GM19023 (cell line): Measurements from ENCODE around the gene HEY2.
"Not testable (repeated sequence)": the region's sequence is repeated elsewhere in the genome, so short reads cannot be mapped to it uniquely, and the experiment has no call there.

ENCODE experiments used
- ATAC-seq: cut with Tn5 transposase; IDR thresholded peaks from one replicate; pipeline ENCODE4 v1.9.1; 2021; ENCODE audit warnings: mild to moderate bottlenecking, moderate library complexity; ENCODE audit not compliant: unreplicated experiment

The HEY2 gene

GRCh38 chr6:125749173-125749864, at the start of gene HEY2:
TSS of gene HEY2 (plus strand) at chr6:125749632. CDS start at chr6:125749777, 145 bp downstream.
- ATAC-seq = peak; percentile 88

- no peak for ATAC-seq
Measured at GRCh38 chr6:125700581-125701353, 48.7 kb upstream of the HEY2 start.

- no peak for ATAC-seq
Measured at GRCh38 chr6:125701354-125701668, 48.1 kb upstream of the HEY2 start.

GRCh38 chr6:125703882-125704281, 45.5 kb upstream of the HEY2 start:
- not testable (repeated sequence) for ATAC-seq

GRCh38 chr6:125707615-125708243, 41.7 kb upstream of the HEY2 start:
- no peak for ATAC-seq

- ATAC-seq = no peak
Measured at GRCh38 chr6:125711013-125711675, 38.3 kb upstream of the HEY2 start.

- peak; percentile 50 for ATAC-seq
Measured at GRCh38 chr6:125714441-125715090, 34.9 kb upstream of the HEY2 start.

GRCh38 chr6:125717120-125717731, 32.2 kb upstream of the HEY2 start:
- peak; percentile 83 for ATAC-seq

GRCh38 chr6:125718109-125718508, 31.3 kb upstream of the HEY2 start:
- ATAC-seq = no peak

GRCh38 chr6:125722886-125723285, 26.5 kb upstream of the HEY2 start:
- ATAC-seq = no peak

- no peak for ATAC-seq
Measured at GRCh38 chr6:125727216-125727615, 22.2 kb upstream of the HEY2 start.

- ATAC-seq = no peak
Measured at GRCh38 chr6:125728739-125729138, 20.7 kb upstream of the HEY2 start.

- ATAC-seq = no peak
Measured at GRCh38 chr6:125729983-125730382, 19.4 kb upstream of the HEY2 start.

GRCh38 chr6:125732398-125732797, 17.0 kb upstream of the HEY2 start:
- ATAC-seq = no peak

- ATAC-seq = no peak
Measured at GRCh38 chr6:125733516-125734300, 15.7 kb upstream of the HEY2 start.

- ATAC-seq = no peak
Measured at GRCh38 chr6:125738276-125738675, 11.2 kb upstream of the HEY2 start.

GRCh38 chr6:125739364-125739763, 10.1 kb upstream of the HEY2 start:
- no peak for ATAC-seq

- ATAC-seq = no peak
Measured at GRCh38 chr6:125741336-125741735, 8.1 kb upstream of the HEY2 start.

GRCh38 chr6:125742024-125742423, 7.4 kb upstream of the HEY2 start:
- ATAC-seq = no peak
